GM18508 (cell line): ENCODE results near the gene PHF19.

Experiments used
- ATAC-seq: cut with Tn5 transposase; IDR thresholded peaks from one replicate; pipeline ENCODE4 v1.9.1; 2021; ENCODE audit warnings: moderate number of reproducible peaks; ENCODE audit not compliant: insufficient read depth, unreplicated experiment

Gene PHF19

GRCh38 chr9:120875195-120875565, 1.8 kb downstream of the PHF19 start:
- no peak for ATAC-seq

GRCh38 chr9:120874226-120875194, 2.5 kb downstream of the PHF19 start:
- ATAC-seq, result no peak

GRCh38 chr9:120873512-120873911, 3.5 kb downstream of the PHF19 start:
- ATAC-seq, result no peak

- no peak for ATAC-seq
Measured at GRCh38 chr9:120872791-120873502, 4.0 kb downstream of the PHF19 start.

GRCh38 chr9:120870206-120870605, 6.8 kb downstream of the PHF19 start:
- no peak for ATAC-seq

GRCh38 chr9:120869726-120870125, 7.3 kb downstream of the PHF19 start:
- no peak for ATAC-seq

GRCh38 chr9:120869360-120869687, 7.7 kb downstream of the PHF19 start:
- ATAC-seq, result no peak

- ATAC-seq, result no peak
Measured at GRCh38 chr9:120868676-120869359, 8.2 kb downstream of the PHF19 start.

- no peak for ATAC-seq
Measured at GRCh38 chr9:120868339-120868675, 8.7 kb downstream of the PHF19 start.

GRCh38 chr9:120867676-120868338, 9.2 kb downstream of the PHF19 start:
- ATAC-seq, result no peak

- no peak for ATAC-seq
Measured at GRCh38 chr9:120866651-120867050, 10.3 kb downstream of the PHF19 start.

- no peak for ATAC-seq
Measured at GRCh38 chr9:120865809-120866208, 11.2 kb downstream of the PHF19 start.

- no peak for ATAC-seq
Measured at GRCh38 chr9:120865176-120865575, 11.8 kb downstream of the PHF19 start.

GRCh38 chr9:120864719-120865118, 12.3 kb downstream of the PHF19 start:
- no peak for ATAC-seq

GRCh38 chr9:120863833-120864232, 13.2 kb downstream of the PHF19 start:
- no peak for ATAC-seq

GRCh38 chr9:120862452-120862851, 14.5 kb downstream of the PHF19 start:
- ATAC-seq, result no peak

- no peak for ATAC-seq
Measured at GRCh38 chr9:120861935-120862334, 15.1 kb downstream of the PHF19 start.

- ATAC-seq, result no peak
Measured at GRCh38 chr9:120860083-120860482, 16.9 kb downstream of the PHF19 start.

GRCh38 chr9:120859361-120859760, 17.6 kb downstream of the PHF19 start:
- ATAC-seq, result no peak

GRCh38 chr9:120857902-120858301, 19.1 kb downstream of the PHF19 start:
- ATAC-seq, result no peak

GRCh38 chr9:120857481-120857880, 19.5 kb downstream of the PHF19 start:
- no peak for ATAC-seq
